GM19043 (cell line): ENCODE measurements around the gene DYNC1LI1.
A peak's percentile ranks its signal among the peaks of the same experiment; 100 is the strongest.

Experiments
- ATAC-seq: cut with Tn5 transposase; IDR thresholded peaks from one replicate; pipeline ENCODE4 v1.9.1; 2021; ENCODE audit warnings: low read depth; ENCODE audit not compliant: unreplicated experiment

The DYNC1LI1 gene

DNA sequence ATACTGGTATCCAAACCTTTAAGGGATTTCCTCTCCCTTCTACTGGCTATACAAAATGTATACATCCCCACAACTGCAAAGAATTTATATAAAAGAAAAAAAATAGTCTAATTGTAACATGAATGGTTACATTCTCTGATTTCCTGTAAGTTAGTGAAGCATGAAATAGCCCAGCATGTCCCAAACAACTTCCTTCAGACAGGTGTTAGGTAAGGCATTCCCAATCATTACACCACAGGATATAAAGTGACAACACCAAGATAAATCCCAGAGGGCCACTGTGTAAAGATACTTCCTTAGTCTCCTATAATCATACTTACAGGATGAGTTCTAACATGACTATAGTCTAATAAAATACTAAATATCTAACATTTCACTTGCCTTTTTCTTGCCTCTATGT, 75.6 kb downstream of the DYNC1LI1 start:
- no peak for ATAC-seq

- peak; percentile 71 for ATAC-seq
These were observed 76.9 kb downstream of the DYNC1LI1 start for GRCh38 chr3:32493437-32494414.

DNA sequence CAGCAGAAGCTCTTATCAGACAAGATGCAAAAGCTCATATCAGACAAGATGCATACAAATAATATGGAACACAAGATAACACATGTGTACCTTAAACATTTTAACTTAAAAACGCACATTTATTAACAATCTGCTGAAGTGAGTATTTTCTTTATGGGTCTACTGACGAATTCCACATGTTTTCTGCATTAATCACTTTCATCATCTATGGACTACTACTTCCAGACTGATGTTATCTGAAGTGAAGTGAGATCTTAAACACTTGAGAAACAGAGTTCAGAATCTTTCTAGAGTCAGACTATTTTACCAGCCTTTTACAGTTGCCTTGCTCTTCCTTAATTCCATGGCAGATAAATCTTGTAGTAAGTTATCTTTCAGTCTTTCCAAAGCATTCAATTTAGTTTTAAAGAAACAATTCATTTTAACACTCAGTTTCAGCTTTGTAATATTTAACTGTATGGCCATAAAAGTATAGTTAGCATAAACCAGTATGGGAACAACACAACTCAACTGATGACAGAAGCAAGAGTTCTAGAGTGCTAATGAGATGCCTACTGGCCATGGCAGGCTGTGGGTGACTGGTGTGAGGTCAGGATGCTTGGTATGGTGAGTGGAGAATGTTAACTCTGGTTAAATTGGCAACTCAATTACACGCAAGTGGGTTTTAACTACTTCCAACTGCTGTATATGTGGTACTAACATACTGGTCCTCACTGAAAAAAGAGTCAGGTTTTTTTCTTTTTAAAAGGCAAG, 77.8 kb downstream of the DYNC1LI1 start:
- ATAC-seq, result no peak

DNA sequence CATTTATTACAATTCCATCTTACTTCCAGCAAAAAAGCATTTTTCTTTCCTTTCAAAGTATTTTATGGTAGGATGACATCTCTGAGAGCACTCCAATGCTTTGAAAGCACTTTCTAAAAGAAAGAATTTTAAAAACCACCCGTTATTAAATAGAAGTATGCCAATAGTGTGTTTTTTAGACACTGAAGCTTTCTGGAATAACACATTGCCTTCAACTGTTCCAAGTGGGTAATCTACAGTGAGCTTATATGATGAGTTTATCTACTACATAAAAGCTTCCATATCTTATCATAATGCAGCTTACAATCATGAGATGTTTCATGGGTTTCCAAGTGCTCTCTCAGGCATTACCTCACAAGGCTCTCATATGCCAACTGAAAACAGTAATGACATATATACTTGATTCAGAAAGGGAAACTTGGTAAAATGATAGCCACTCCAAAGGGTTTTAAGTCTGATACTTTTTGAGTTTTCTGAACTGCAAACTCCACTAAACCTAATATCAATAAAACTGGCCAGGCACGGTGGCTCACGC, 82.1 kb downstream of the DYNC1LI1 start:
- no peak for ATAC-seq

- ATAC-seq, result no peak
These were observed 82.7 kb downstream of the DYNC1LI1 start for GRCh38 chr3:32487781-32488473.

GRCh38 chr3:32484436-32484835, 86.2 kb downstream of the DYNC1LI1 start:
- ATAC-seq, result no peak

GRCh38 chr3:32483772-32484171, 86.9 kb downstream of the DYNC1LI1 start:
- ATAC-seq, result no peak

- ATAC-seq, result no peak
These were observed 88.0 kb downstream of the DYNC1LI1 start for GRCh38 chr3:32482693-32483092.

DNA sequence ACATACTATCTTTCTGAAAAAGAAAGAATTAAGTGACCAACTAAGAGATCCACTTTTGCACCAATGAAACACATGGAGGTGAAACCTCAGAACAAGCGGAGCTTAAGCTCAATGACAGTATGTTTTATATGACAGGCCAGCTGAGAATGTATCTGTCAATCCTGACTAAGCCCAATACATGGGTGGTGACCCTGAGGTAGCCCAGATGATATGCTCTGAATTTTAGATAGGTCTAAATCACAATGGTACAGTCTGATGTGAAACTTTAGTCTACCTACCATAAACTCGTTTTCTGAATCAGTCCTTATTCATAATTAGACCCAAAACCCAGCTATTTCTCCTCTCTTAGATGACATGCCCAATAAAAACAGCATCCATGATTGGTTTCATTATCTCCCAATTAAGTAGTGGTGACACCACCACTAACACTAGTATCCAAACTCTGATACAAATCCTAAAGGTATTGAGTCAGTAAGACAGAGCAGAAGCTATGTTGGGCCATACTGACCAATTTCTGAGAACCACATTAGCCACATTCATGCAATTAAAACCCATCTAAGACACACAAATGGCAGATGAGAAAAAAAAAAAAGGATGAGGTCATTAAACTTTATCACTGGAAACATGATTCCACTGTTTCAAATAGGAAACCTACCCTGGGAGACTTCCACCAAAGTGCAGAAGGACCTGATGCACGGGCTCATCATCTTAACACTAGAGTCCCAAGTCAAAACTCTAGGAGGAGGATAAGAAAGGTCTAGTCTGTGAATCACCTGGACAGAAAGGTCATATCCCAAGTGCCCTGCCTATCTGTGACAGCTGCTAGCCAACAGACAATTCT, 88.6 kb downstream of the DYNC1LI1 start:
- no peak for ATAC-seq

DNA sequence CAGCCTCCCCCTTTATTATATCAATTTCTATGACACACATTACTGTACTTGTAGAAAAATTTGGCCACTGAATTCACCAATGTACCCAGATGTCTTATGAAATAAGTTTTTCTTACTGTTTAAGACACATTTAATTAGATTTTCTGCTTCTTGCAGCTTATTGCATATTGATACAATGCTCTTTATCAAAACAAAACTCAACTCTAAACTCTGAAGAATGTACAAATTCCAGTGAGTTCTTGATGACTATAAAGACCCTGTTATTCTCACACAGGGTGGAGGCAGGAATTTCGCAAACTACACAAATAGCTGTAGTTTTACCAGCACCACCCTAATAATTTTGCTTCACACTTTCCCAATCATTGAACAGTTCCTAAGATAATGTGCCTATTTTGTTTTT, 90.1 kb downstream of the DYNC1LI1 start:
- no peak for ATAC-seq
